SK-N-SH (cell line): ENCODE results near the gene MMADHC. TPM values are rescaled to one million over a fixed set of nuclear protein-coding genes. Genes with fewer than 3 reads are reported as not detected.
A peak's percentile ranks its signal among the peaks of the same experiment; 100 is the strongest.

Source experiments
- CTCF ChIA-PET: fragments of 300-600, 350-600 bp; formaldehyde crosslinking; extraction: SDS; loops from one replicate; lab custom pipeline; 2021; lab: Yijun Ruan, JAX
- POLR2A ChIA-PET: fragments of 350-600 bp; sonication (Branson Sonifier 250); formaldehyde crosslinking; extraction: SDS; loops from one replicate; lab custom pipeline; 2020; ENCODE audit warnings: antibody characterized with exemption, inconsistent platforms; lab: Yijun Ruan, JAX
- DNase-seq: peaks from one replicate; pipeline ENCODE4 v3.0.0; 2012
- H2AFZ ChIP-seq: fragments of 200-600 bp; sonication (generic); 2 replicates; pipeline ENCODE4 v1.8.1; 2016; ENCODE audit warnings: antibody characterized with exemption, mild to moderate bottlenecking, low read depth
- H3F3A ChIP-seq: fragments of 200-600 bp; sonication (generic); replicated peaks from 2 replicates; pipeline ENCODE3; 2016; ENCODE audit warnings: antibody characterized with exemption, mild to moderate bottlenecking; ENCODE audit not compliant: insufficient read depth
- H3K27ac ChIP-seq, 2 experiments: fragments of 200-500 bp in 1 of 2; fragments of 200-600 bp in 1 of 2; sonication (Bioruptor generic) in 1 of 2; sonication (generic), shearing (Covaris generic) in 1 of 2; 2 replicates each; pipeline versions ENCODE4 v1.5.1 to v1.6.1; 2014 to 2016; ENCODE audit warnings: low read depth in 2 of 2, inconsistent platforms in 1 of 2, low read length in 1 of 2, mild to moderate bottlenecking in 1 of 2, mixed read lengths in 1 of 2
- H3K27me3 ChIP-seq: fragments of 200-600 bp; sonication (generic), shearing (Covaris generic); 2 replicates; pipeline ENCODE4 v1.6.1; 2016; ENCODE audit warnings: mixed run types; ENCODE audit not compliant: insufficient read depth
- H3K36me3 ChIP-seq, 2 experiments: fragments of 200-500 bp in 1 of 2; fragments of 200-600 bp in 1 of 2; sonication (Bioruptor generic) in 1 of 2; sonication (generic) in 1 of 2; replicated peaks in 1 of 2; 2 replicates each; pipeline versions ENCODE3 to v1.5.1; 2014 to 2016; ENCODE audit warnings: low read length in 1 of 2, mild to moderate bottlenecking in 1 of 2; ENCODE audit not compliant: insufficient read depth in 2 of 2, control insufficient read depth in 1 of 2
- H3K4me1 ChIP-seq, 2 experiments: fragments of 200-500 bp in 1 of 2; fragments of 200-600 bp in 1 of 2; sonication (Bioruptor generic) in 1 of 2; sonication (generic), shearing (Covaris generic) in 1 of 2; 2 replicates each; pipeline versions ENCODE4 v1.5.1 to v1.6.1; 2014 to 2016; ENCODE audit warnings: low read depth in 1 of 2, low read length in 1 of 2, mixed run types in 1 of 2; ENCODE audit not compliant: insufficient read depth in 2 of 2, control insufficient read depth in 1 of 2
- H3K4me2 ChIP-seq: fragments of 200-600 bp; sonication (generic), shearing (Covaris generic); 2 replicates; pipeline ENCODE4 v1.6.1; 2017; ENCODE audit warnings: mixed run types
- H3K4me3 ChIP-seq, 2 experiments: fragments of 200-500 bp in 1 of 2; fragments of 200-600 bp in 1 of 2; sonication (Bioruptor generic) in 1 of 2; sonication (generic), shearing (Covaris generic) in 1 of 2; 2 replicates each; pipeline versions ENCODE4 v1.5.1 to v1.8.1; 2014 to 2016; ENCODE audit warnings: low read depth in 2 of 2, inconsistent platforms in 1 of 2, low read length in 1 of 2, mild to moderate bottlenecking in 1 of 2, mixed read lengths in 1 of 2, moderate library complexity in 1 of 2
- H3K79me2 ChIP-seq: fragments of 200-600 bp; sonication (generic); 2 replicates; pipeline ENCODE4 v1.8.1; 2017; ENCODE audit warnings: mild to moderate bottlenecking; ENCODE audit not compliant: insufficient read depth
- H3K9ac ChIP-seq: fragments of 200-600 bp; sonication (generic); 2 replicates; pipeline ENCODE4 v1.6.1; 2017; ENCODE audit warnings: mixed run types
- H3K9me2 ChIP-seq: fragments of 200-600 bp; sonication (generic); 2 replicates; pipeline ENCODE4 v1.6.1; 2017; ENCODE audit warnings: mixed run types
- H3K9me3 ChIP-seq: fragments of 200-600 bp; sonication (generic); 2 replicates; pipeline ENCODE4 v1.6.1; 2017; ENCODE audit warnings: mixed run types, mild to moderate bottlenecking, moderate library complexity
- H4K20me1 ChIP-seq: fragments of 200-600 bp; sonication (generic); 2 replicates; pipeline ENCODE4 v1.6.1; 2017; ENCODE audit warnings: mild to moderate bottlenecking, mixed run types; ENCODE audit not compliant: insufficient read depth
- CTCF ChIP-seq: fragments of 200-600 bp; sonication (generic); IDR thresholded peaks from 2 replicates; pipeline ENCODE4 v1.6.1; 2017; ENCODE audit warnings: antibody characterized with exemption, mild to moderate bottlenecking, moderate library complexity
- EP300 ChIP-seq, 2 experiments: IDR thresholded peaks; 2 replicates each; pipeline versions ENCODE4 v1.4.0 to v1.6.1; 2012; ENCODE audit warnings: borderline replicate concordance in 1 of 2, low read depth in 1 of 2, low read length in 1 of 2
- MAX ChIP-seq: IDR thresholded peaks from 2 replicates; pipeline ENCODE4 v1.4.0; 2012; ENCODE audit warnings: low read depth
- MEF2A ChIP-seq: IDR thresholded peaks from 2 replicates; pipeline ENCODE4 v1.4.0; 2012; ENCODE audit warnings: low read depth, borderline replicate concordance
- NRF1 ChIP-seq: IDR thresholded peaks from 2 replicates; pipeline ENCODE4 v1.6.1; 2012; ENCODE audit warnings: low read depth, mild to moderate bottlenecking, low read length
- PBX3 ChIP-seq: IDR thresholded peaks from 2 replicates; pipeline ENCODE4; 2012
- RAD21 ChIP-seq: IDR thresholded peaks from 2 replicates; pipeline ENCODE4 v1.6.1; 2012; ENCODE audit warnings: mild to moderate bottlenecking, low read length
- SMC3 ChIP-seq: IDR thresholded peaks from 2 replicates; pipeline ENCODE4 v1.6.1; 2012; ENCODE audit warnings: low read depth, low read length, improper control_type of control experiment
- ZBTB33 ChIP-seq: IDR thresholded peaks from 2 replicates; pipeline ENCODE4 v1.4.0; 2012; ENCODE audit warnings: low read depth, borderline replicate concordance
- WGBS: methylation state at CpG from one replicate; pipeline ENCODE4 v1.1.6; 2017; ENCODE audit warnings: low lambda C conversion rate; 5-methylcytosine and 5-hydroxymethylcytosine counted together
- polyA plus RNA-seq, 3 experiments: library from polyadenylated mRNA; depleted of rRNA; stranded (reverse); fragments of >200 nt; gene quantifications; 2 replicates each; pipeline ENCODE4 v1.2.3, GENCODE V29; 2012

Gene MMADHC
- polyA plus RNA-seq, 1 of the 3 experiments (the other 2 are of a cell fraction), result 40.4 TPM

- Histone ChIP-seq H3K9ac (peak overlapping the region; percentile 10; the same call in 1 of the 2 replicates), H3K4me1 (no peaks in the 10 kb centered on the region; a peak in 1 of 4 replicates), H4K20me1 (no peaks in the 10 kb centered on the region), H2AFZ (no peak overlapping the region), H3F3A (peaks cover 32% of the 10 kb centered on the region), H3K9me2 (no peaks in the 10 kb centered on the region), H3K36me3 (peaks cover 6 to 10% of the 10 kb centered on the region in 2 experiments), H3K79me2 (no peaks in the 10 kb centered on the region), H3K27ac (peak overlapping the region in 1 of 2 experiments; percentile 67; a peak in 1 of 4 replicates), H3K4me2 (no peak overlapping the region), H3K27me3 (no peaks in the 10 kb centered on the region), H3K9me3 (no peaks in the 10 kb centered on the region), H3K4me3 (peak overlapping the region in 1 of 2 experiments; percentile 50; a peak in 1 of 4 replicates)
- ChIA-PET CTCF (interaction anchor here (0.6 to 5.1 kb wide), 66 partner anchors 9 to 776 kb away, joined by 3 to 110 read pairs (median 4); partner anchors contain the start of genes LYPD6, LYPD6B and MMADHC), POLR2A (no interaction called here)
- peak; percentile 23 for DNase-seq
- TF ChIP-seq NRF1 (no peak), SMC3 (peak; percentile 60), MAX (no peak), EP300 (IDR thresholded peaks at IDR 0.05; ENCODE audit: borderline replicate concordance in 1 of 2, low read depth in 1 of 2, low read length in 1 of 2) (no peak), MEF2A (no peak), RAD21 (peak; percentile 89), CTCF (peak; percentile 98)
Measured at GRCh38 chr2:149561309-149561926, 26.2 kb downstream of the MMADHC start.

DNA sequence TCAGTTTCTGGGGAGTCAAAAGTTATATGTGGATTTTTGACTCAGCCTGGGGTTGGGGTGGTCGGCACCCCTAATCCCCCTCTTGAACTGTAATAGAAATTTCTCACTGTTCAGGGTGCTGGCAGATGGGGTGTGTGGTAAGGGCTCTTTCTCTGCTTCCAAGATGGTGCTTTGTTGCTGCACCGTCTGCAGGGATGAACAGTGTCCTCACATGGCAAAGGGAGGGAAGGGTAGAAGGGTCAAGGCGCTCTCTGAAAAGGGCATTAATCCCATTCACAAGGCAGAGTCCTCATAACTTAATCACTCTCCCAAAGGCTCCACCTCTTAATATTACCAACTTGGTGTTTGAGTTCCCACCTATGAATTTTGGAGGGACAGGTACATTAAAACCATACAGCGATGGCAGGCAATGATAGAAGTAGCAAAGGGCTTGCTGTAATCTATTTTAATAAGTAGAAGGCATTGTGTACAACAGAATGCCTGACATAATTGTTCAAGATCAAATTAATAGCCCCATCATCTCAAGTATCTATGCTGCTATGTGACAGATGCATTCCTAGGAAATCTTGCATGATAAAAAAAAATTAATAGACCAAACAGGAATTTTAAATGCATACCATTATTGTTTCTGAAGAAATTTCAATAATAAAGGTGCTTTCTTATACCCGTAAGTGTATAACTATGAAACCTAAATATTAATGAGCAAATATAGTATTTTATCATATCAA is 28.1 kb downstream of the MMADHC start:
- TF ChIP-seq PBX3 (0 out of 2 replicates have a peak, but pooled peaks have one; percentile 11), ZBTB33 (no peak)
- TF ChIP-seq, all 33 proteins: peak for 1
- Histone ChIP-seq H3K36me3 (no peaks in the 10 kb centered on the region), H3K9ac (no peak overlapping the region), H2AFZ (no peak overlapping the region), H3K27me3 (no peaks in the 10 kb centered on the region), H3K4me2 (no peak overlapping the region), H3F3A (peaks cover 17% of the 10 kb centered on the region), H3K79me2 (no peaks in the 10 kb centered on the region), H3K9me2 (no peaks in the 10 kb centered on the region), H4K20me1 (no peaks in the 10 kb centered on the region), H3K9me3 (no peaks in the 10 kb centered on the region), H3K4me1 (no peaks in the 10 kb centered on the region; a peak in 1 of 4 replicates), H3K27ac (no peak overlapping the region), H3K4me3 (no peak overlapping the region)
- ChIA-PET POLR2A (no interaction called here), CTCF (interaction anchor here (0.8 to 5.1 kb wide), 4 partner anchors 19 to 542 kb away, joined by 3 to 110 read pairs (median 28); partner anchors contain the start of genes LYPD6 and LYPD6B)
- no peak for DNase-seq
- 84% methylated on average over 5 of the region's 5 CpGs for WGBS
